Muscle of leg (tissue), 11 donors: ENCODE data around the gene LPP. TPM values are rescaled to one million over a fixed set of nuclear protein-coding genes. Genes with fewer than 3 reads are reported as not detected.
A peak's percentile ranks its signal among the peaks of the same experiment; 100 is the strongest.

Experiments used
- DNase-seq: peaks from one replicate; pipeline ENCODE4 v3.0.0; 2013
- H3K27ac ChIP-seq: one replicate; pipeline ENCODE4 v1.5.1; 2013; ENCODE audit warnings: mild to moderate bottlenecking, low read length, control low read depth
- H3K27me3 ChIP-seq: one replicate; pipeline ENCODE4 v1.6.1; 2013; ENCODE audit warnings: low read length; ENCODE audit not compliant: control insufficient read depth, insufficient read depth
- H3K36me3 ChIP-seq: one replicate; pipeline ENCODE4 v1.6.1; 2013; ENCODE audit warnings: low read length; ENCODE audit not compliant: control insufficient read depth, insufficient read depth
- H3K4me1 ChIP-seq: one replicate; pipeline ENCODE4 v1.6.1; 2013; ENCODE audit warnings: low read length; ENCODE audit not compliant: control insufficient read depth, insufficient read depth
- H3K4me3 ChIP-seq: one replicate; pipeline ENCODE4 v1.5.1; 2013; ENCODE audit warnings: low read length, control low read depth
- H3K9me3 ChIP-seq: replicated peaks from 2 replicates; pipeline ENCODE4 v1.6.1; 2013; ENCODE audit warnings: low read depth, low read length; ENCODE audit not compliant: control insufficient read depth
- WGBS: methylation state at CpG from one replicate; pipeline ENCODE4 v1.1.5; 2013; ENCODE audit warnings: missing lambda C conversion rate; ENCODE audit not compliant: insufficient coverage; 5-methylcytosine and 5-hydroxymethylcytosine counted together
- polyA plus RNA-seq, 8 donors: library from polyadenylated mRNA; unstranded; fragments of 120-200 nt; gene quantifications; one replicate each; pipeline versions ENCODE4 v1.2.1 to v1.2.3, GENCODE V29; 2013; ENCODE audit warnings: inconsistent platforms in 1 of 8, low replicate concordance in 1 of 8; ENCODE audit not compliant: insufficient read length in 8 of 8, insufficient read depth in 1 of 8
- total RNA-seq: library from RNA; stranded (reverse); fragments of 120-200 nt; gene quantifications from one replicate; pipeline ENCODE4 v1.2.4, GENCODE V29; 2013

Gene LPP
- total and polyA plus RNA-seq, 9 donors: 8.9 to 24.3 (median 13.5) TPM

GRCh38 chr3:188559856-188560255 lies 405.9 kb downstream of the LPP start:
- DNase-seq: no peak

GRCh38 chr3:188562144-188562543 lies 408.2 kb downstream of the LPP start:
- Histone ChIP-seq H3K27me3 (no peaks in the 10 kb centered on the region), H3K9me3 (no peaks in the 10 kb centered on the region), H3K4me1 (no peaks in the 10 kb centered on the region), H3K27ac (no peak overlapping the region), H3K4me3 (no peak overlapping the region), H3K36me3 (no peaks in the 10 kb centered on the region)
- no peak for DNase-seq
- WGBS: no CpG with 5 or more reads among the region's 2 CpGs

More at GRCh38 chr3:188559856-188560255, 405.9 kb downstream of the LPP start:
- no peaks in the 10 kb centered on the region for H3K36me3 ChIP-seq
- no peak overlapping the region for H3K27ac ChIP-seq
- no peaks in the 10 kb centered on the region for H3K27me3 ChIP-seq
- no peaks in the 10 kb centered on the region for H3K9me3 ChIP-seq
- H3K4me3 ChIP-seq: no peak overlapping the region
- H3K4me1 ChIP-seq: peaks cover 2% of the 10 kb centered on the region
- no CpG with 5 or more reads among the region's 2 CpGs for WGBS

GRCh38 chr3:188567478-188568195 lies 413.7 kb downstream of the LPP start:
- 100% methylated on average over 1 of the region's 3 CpGs for WGBS
- Histone ChIP-seq H3K27ac (no peak overlapping the region), H3K9me3 (no peaks in the 10 kb centered on the region), H3K27me3 (no peaks in the 10 kb centered on the region), H3K36me3 (no peaks in the 10 kb centered on the region), H3K4me1 (peaks cover 2% of the 10 kb centered on the region), H3K4me3 (no peak overlapping the region)
- no peak for DNase-seq

DNA sequence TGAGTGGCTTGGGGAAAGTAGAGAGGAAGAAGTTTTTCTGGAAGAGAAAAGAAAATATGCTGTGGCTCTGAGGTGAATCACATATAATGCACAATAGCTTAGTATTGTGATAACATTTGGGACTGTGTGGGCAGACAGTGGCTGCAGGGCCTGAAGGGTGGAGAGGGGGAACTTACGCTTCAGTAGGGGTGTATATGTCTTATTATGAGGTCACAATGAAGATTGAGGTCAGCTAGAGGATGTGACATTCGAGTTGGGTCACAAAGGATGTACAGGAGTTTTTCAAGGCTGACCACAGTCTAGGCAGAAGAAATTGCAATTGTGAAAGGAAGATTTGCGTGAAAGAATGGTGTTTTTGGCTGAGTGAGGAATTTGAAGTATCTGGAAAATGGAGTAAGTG lies 414.8 kb downstream of the LPP start:
- Histone ChIP-seq H3K9me3 (no peaks in the 10 kb centered on the region), H3K27ac (no peak overlapping the region), H3K27me3 (no peaks in the 10 kb centered on the region), H3K4me3 (no peak overlapping the region), H3K4me1 (peaks cover 2% of the 10 kb centered on the region), H3K36me3 (no peaks in the 10 kb centered on the region)
- DNase-seq: no peak
- WGBS: 95% methylated on average over 2 of the region's 3 CpGs

- Histone ChIP-seq H3K4me1 (peaks cover 5% of the 10 kb centered on the region), H3K36me3 (no peaks in the 10 kb centered on the region), H3K27me3 (no peaks in the 10 kb centered on the region), H3K4me3 (no peak overlapping the region), H3K9me3 (no peaks in the 10 kb centered on the region), H3K27ac (no peak overlapping the region)
- WGBS: no CpG with 5 or more reads among the region's 7 CpGs
- DNase-seq: no peak
These were observed 417.7 kb downstream of the LPP start for GRCh38 chr3:188571531-188572095.

DNA sequence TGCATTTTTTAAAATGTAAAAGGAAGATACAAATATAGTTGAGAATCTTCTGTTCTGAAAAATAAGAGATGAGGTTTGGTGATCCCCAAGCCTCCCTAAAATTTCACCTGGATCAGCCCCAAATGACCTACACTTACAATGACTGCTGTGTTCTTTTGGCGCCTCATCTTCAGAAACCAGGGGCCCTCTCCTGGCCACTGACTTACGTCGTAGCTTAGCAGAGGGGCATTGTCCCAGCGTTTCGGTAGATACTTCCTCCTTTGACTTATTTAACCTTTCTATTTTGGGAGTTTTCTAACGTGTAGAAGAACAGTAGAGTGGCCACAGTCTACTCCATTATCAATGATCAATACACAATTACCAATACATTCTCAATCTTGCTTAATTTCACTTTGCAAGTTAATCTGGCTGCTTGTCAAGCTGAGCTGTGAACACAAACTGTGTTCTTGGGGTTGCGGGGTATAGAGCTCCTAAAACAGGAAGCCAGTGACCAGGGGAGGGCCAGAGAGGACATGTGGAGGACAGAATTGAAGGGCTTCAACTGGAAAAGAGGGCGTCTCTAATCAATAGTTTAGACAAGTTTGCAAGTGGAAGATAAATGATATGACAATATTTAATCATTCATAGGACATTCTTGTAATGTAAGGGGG lies 419.5 kb downstream of the LPP start:
- DNase-seq: no peak
- Histone ChIP-seq H3K4me3 (no peak overlapping the region), H3K27ac (no peak overlapping the region), H3K4me1 (peaks cover 5% of the 10 kb centered on the region), H3K9me3 (no peaks in the 10 kb centered on the region), H3K27me3 (no peaks in the 10 kb centered on the region), H3K36me3 (no peaks in the 10 kb centered on the region)
- WGBS: 89% methylated on average over 3 of the region's 8 CpGs

GRCh38 chr3:188573956-188574355 lies 420.0 kb downstream of the LPP start:
- H3K36me3 ChIP-seq: no peaks in the 10 kb centered on the region
- H3K4me3 ChIP-seq: no peak overlapping the region
- no peaks in the 10 kb centered on the region for H3K27me3 ChIP-seq
- no CpG with 5 or more reads among the region's 3 CpGs for WGBS
- no peak overlapping the region for H3K27ac ChIP-seq
- peak; percentile 61 for DNase-seq
- peaks cover 7% of the 10 kb centered on the region for H3K4me1 ChIP-seq
- no peaks in the 10 kb centered on the region for H3K9me3 ChIP-seq

GRCh38 chr3:188574885-188575284 lies 420.9 kb downstream of the LPP start:
- Histone ChIP-seq H3K4me3 (no peak overlapping the region), H3K27me3 (no peaks in the 10 kb centered on the region), H3K36me3 (no peaks in the 10 kb centered on the region), H3K9me3 (no peaks in the 10 kb centered on the region), H3K4me1 (peaks cover 9% of the 10 kb centered on the region), H3K27ac (no peak overlapping the region)
- DNase-seq: no peak
- 45% methylated on average over 2 of the region's 5 CpGs for WGBS

- Histone ChIP-seq H3K27ac (no peak overlapping the region), H3K9me3 (no peaks in the 10 kb centered on the region), H3K4me1 (peaks cover 9% of the 10 kb centered on the region), H3K36me3 (no peaks in the 10 kb centered on the region), H3K27me3 (no peaks in the 10 kb centered on the region), H3K4me3 (no peak overlapping the region)
- no CpG with 5 or more reads among the region's 6 CpGs for WGBS
- DNase-seq: no peak
These were observed 421.5 kb downstream of the LPP start for GRCh38 chr3:188575501-188575900.

- Histone ChIP-seq H3K27me3 (no peaks in the 10 kb centered on the region), H3K27ac (no peak overlapping the region), H3K4me3 (no peak overlapping the region), H3K36me3 (no peaks in the 10 kb centered on the region), H3K4me1 (peaks cover 9% of the 10 kb centered on the region), H3K9me3 (no peaks in the 10 kb centered on the region)
- DNase-seq: no peak
- no CpG with 5 or more reads among the region's 3 CpGs for WGBS
These were observed 423.6 kb downstream of the LPP start for GRCh38 chr3:188577539-188577938.
